ENCODE measurements around the gene SPINK14. TPM values are rescaled to one million over a fixed set of nuclear protein-coding genes. Genes with fewer than 3 reads are reported as not detected.

The SPINK14 gene
- total RNA-seq, 2 experiments from 2014 or later, result not detected

GRCh38 chr5:148151872-148152271 lies 16.5 kb upstream of the SPINK14 start:
- intact Hi-C loops (cut with micrococcal nuclease; ENCODE audit: unreplicated experiment), result no loop called here
- Histone ChIP-seq H3K9me3 (ENCODE audit: low read length) (no peaks in the 10 kb centered on the region), H4K20me1 (ENCODE audit: insufficient read depth, low read length) (no peaks in the 10 kb centered on the region), H3K4me1 (ENCODE audit: insufficient read depth, low read length, poor library complexity, severe bottlenecking) (no peaks in the 10 kb centered on the region), H3K4me2 (ENCODE audit: low read length) (no peak overlapping the region), H2AFZ (ENCODE audit: low read length) (no peak overlapping the region), H3K4me3 (ENCODE audit: low read depth, low read length, poor library complexity, severe bottlenecking) (no peak overlapping the region), H3K36me3 (ENCODE audit: insufficient read depth, low read length) (no peaks in the 10 kb centered on the region), H3K9me2 (ENCODE audit: insufficient read depth, low read length) (no peaks in the 10 kb centered on the region), H3K27ac (ENCODE audit: low read depth, low read length, poor library complexity, severe bottlenecking) (no peak overlapping the region), H3K79me2 (ENCODE audit: insufficient read depth, low read depth, low read length) (no peaks in the 10 kb centered on the region)
- TF ChIP-seq EZH2phosphoT487 (IDR thresholded peaks at IDR 0.05; ENCODE audit: borderline replicate concordance, low read depth, low read length), result no peak
- TF ChIP-seq CTCF (conservative IDR thresholded peaks at IDR 0.05; ENCODE audit: low read length), result no peak
- no TSS peak for BruUV-seq (replicated peaks)
- CTCF ChIA-PET (ENCODE audit: unreplicated experiment), result no interaction called here
- POLR2A ChIA-PET, result no interaction called here
- DNase-seq (ENCODE audit: low spot score), result no peak

GRCh38 chr5:148152781-148153180 lies 15.6 kb upstream of the SPINK14 start:
- H3K9me3 ChIP-seq (ENCODE audit: low read length), result no peaks in the 10 kb centered on the region
- no peaks in the 10 kb centered on the region for H3K79me2 ChIP-seq (ENCODE audit: insufficient read depth, low read depth, low read length)
- H3K27ac ChIP-seq (ENCODE audit: low read depth, low read length, poor library complexity, severe bottlenecking), result no peak overlapping the region
- H3K4me2 ChIP-seq (ENCODE audit: low read length), result no peak overlapping the region
- H3K4me1 ChIP-seq (ENCODE audit: insufficient read depth, low read length, poor library complexity, severe bottlenecking), result no peaks in the 10 kb centered on the region
- BruUV-seq (replicated peaks), result no TSS peak
- ChIA-PET CTCF (ENCODE audit: unreplicated experiment) (no interaction called here), POLR2A (no interaction called here)
- no peak for TF ChIP-seq CTCF (conservative IDR thresholded peaks at IDR 0.05; ENCODE audit: low read length)
- no peak for TF ChIP-seq EZH2phosphoT487 (IDR thresholded peaks at IDR 0.05; ENCODE audit: borderline replicate concordance, low read depth, low read length)
- no peaks in the 10 kb centered on the region for H3K36me3 ChIP-seq (ENCODE audit: insufficient read depth, low read length)
- no peak overlapping the region for H2AFZ ChIP-seq (ENCODE audit: low read length)
- no peaks in the 10 kb centered on the region for H4K20me1 ChIP-seq (ENCODE audit: insufficient read depth, low read length)
- H3K4me3 ChIP-seq (ENCODE audit: low read depth, low read length, poor library complexity, severe bottlenecking), result no peak overlapping the region
- no peaks in the 10 kb centered on the region for H3K9me2 ChIP-seq (ENCODE audit: insufficient read depth, low read length)
- DNase-seq (ENCODE audit: low spot score), result no peak
- intact Hi-C loops (cut with micrococcal nuclease; ENCODE audit: unreplicated experiment), result no loop called here

DNA sequence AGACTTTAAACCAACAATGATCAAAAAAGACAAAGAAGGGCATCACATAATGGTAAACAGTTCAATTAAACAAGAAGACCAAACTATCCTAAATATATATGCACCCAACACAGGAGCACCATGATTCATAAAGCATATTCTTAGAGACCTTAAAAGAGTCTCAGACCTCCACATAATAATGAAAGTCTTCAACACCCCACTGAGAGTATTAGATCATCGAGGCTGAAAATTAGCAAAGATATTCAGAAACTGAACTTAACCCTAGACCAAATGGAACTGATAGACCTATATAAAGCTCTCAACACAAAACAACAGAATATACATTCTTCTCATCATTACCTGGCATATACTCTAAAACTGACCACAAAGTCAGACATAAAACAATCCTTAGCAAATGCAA lies 11.7 kb upstream of the SPINK14 start:
- Histone ChIP-seq H3K4me3 (ENCODE audit: low read depth, low read length, poor library complexity, severe bottlenecking) (no peak overlapping the region), H3K36me3 (ENCODE audit: insufficient read depth, low read length) (no peaks in the 10 kb centered on the region), H3K4me1 (ENCODE audit: insufficient read depth, low read length, poor library complexity, severe bottlenecking) (no peaks in the 10 kb centered on the region), H3K9me2 (ENCODE audit: insufficient read depth, low read length) (no peaks in the 10 kb centered on the region), H3K4me2 (ENCODE audit: low read length) (no peak overlapping the region), H2AFZ (ENCODE audit: low read length) (no peak overlapping the region), H3K9me3 (ENCODE audit: low read length) (no peaks in the 10 kb centered on the region), H3K79me2 (ENCODE audit: insufficient read depth, low read depth, low read length) (no peaks in the 10 kb centered on the region), H3K27ac (ENCODE audit: low read depth, low read length, poor library complexity, severe bottlenecking) (no peak overlapping the region), H4K20me1 (ENCODE audit: insufficient read depth, low read length) (no peaks in the 10 kb centered on the region)
- no peak for DNase-seq (ENCODE audit: low spot score)
- BruUV-seq (replicated peaks), result no TSS peak
- ChIA-PET CTCF (ENCODE audit: unreplicated experiment) (no interaction called here), POLR2A (interaction anchor here (1.8 kb wide), 1 partner anchor 11 kb away, joined by 6 read pairs; no protein-coding TSS in a partner anchor)
- intact Hi-C loops (cut with micrococcal nuclease; ENCODE audit: unreplicated experiment), result no loop called here
- no peak for TF ChIP-seq EZH2phosphoT487 (IDR thresholded peaks at IDR 0.05; ENCODE audit: borderline replicate concordance, low read depth, low read length)
- no peak for TF ChIP-seq CTCF (conservative IDR thresholded peaks at IDR 0.05; ENCODE audit: low read length)
